ENCODE data around the gene RPL27A. TPM values are rescaled to one million over a fixed set of nuclear protein-coding genes. Genes with fewer than 3 reads are reported as not detected.

The RPL27A gene
- total RNA-seq, 2 donors from 2014 or later, result 320 to 1,209 TPM

DNA sequence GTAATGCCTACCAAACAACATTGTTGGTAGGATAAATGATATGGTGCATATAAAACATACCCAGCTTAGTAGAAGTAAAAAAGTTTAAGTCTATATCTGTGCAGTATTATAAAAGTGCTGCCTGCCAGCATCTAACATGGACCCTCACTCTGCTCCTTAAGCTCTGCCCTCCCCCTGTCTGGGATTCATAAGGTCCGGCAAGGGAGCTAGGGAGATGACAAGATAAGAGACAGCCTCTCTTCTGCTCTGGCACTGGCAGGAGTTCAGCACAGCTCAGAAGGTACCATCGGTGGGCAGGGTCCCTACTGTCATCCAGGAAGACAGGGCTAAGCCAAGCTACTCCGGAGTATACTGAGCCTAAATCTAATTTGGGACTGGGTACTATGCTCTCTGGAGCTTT lies 42.9 kb upstream of the RPL27A start:
- WGBS, 2 donors, result 77 to 79% methylated on average over 3 of the region's 3 CpGs
- ATAC-seq, result no peak
- no peaks in the 10 kb centered on the region for H3K9me3 ChIP-seq
- TF ChIP-seq, protein P1, sequence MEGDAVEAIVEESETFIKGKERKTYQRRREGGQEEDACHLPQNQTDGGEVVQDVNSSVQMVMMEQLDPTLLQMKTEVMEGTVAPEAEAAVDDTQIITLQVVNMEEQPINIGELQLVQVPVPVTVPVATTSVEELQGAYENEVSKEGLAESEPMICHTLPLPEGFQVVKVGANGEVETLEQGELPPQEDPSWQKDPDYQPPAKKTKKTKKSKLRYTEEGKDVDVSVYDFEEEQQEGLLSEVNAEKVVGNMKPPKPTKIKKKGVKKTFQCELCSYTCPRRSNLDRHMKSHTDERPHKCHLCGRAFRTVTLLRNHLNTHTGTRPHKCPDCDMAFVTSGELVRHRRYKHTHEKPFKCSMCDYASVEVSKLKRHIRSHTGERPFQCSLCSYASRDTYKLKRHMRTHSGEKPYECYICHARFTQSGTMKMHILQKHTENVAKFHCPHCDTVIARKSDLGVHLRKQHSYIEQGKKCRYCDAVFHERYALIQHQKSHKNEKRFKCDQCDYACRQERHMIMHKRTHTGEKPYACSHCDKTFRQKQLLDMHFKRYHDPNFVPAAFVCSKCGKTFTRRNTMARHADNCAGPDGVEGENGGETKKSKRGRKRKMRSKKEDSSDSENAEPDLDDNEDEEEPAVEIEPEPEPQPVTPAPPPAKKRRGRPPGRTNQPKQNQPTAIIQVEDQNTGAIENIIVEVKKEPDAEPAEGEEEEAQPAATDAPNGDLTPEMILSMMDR (IDR thresholded peaks at IDR 0.05), result no peak
- no peak for TF ChIP-seq POLR2A (IDR thresholded peaks at IDR 0.05)
- no peaks in the 10 kb centered on the region for H3K27me3 ChIP-seq
- intact Hi-C loops (cut with DNase I), result no loop called here
- DNase-seq, result no peak
- H3K36me3 ChIP-seq (replicated peaks in 1 of 2; ENCODE audit: insufficient read depth in 1 of 2, low read depth in 2 of 2), result peaks cover 0 to 5% of the 10 kb centered on the region in 2 donors
- no peaks in the 10 kb centered on the region for H3K4me1 ChIP-seq
- no peak overlapping the region for H3K27ac ChIP-seq
- H3K4me3 ChIP-seq, result no peak overlapping the region

DNA sequence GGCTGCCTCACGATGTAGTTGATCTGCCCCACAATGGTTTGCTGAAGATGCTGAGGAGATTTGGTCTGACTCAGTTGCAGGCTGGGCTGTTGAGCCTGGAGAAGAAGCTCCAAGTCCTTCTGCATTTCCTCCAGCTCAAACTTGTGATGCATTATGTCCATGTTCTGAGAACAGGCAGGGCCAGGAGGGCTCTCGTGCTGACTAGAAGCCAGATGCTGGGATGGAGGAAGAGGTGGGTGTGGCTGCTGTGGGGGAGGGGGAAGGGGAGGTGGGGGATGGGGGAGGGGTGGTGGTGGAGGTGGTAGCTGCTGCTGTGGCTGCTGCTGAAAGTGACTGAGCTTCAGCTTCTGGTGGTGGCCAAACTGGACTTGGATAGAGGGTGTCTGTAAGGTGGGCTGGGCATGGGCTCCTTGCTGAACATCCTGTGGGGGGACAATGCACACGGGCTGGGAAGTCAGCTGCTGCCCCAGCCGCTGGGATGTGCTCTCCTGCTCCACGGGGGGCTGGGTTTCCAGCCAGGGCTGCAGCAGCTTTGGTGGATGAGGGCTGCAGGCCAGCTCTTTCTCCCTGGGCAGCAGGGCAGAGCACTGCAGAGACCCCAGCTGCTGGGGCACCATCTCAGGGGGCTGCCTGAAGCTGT lies 42.2 kb upstream of the RPL27A start:
- DNase-seq, result no peak
- Histone ChIP-seq H3K36me3 (replicated peaks in 1 of 2; ENCODE audit: insufficient read depth in 1 of 2, low read depth in 2 of 2) (peaks cover 0 to 7% of the 10 kb centered on the region in 2 donors), H3K27ac (no peak overlapping the region), H3K4me3 (no peak overlapping the region), H3K9me3 (no peaks in the 10 kb centered on the region), H3K27me3 (no peaks in the 10 kb centered on the region), H3K4me1 (no peaks in the 10 kb centered on the region)
- TF ChIP-seq POLR2A (IDR thresholded peaks at IDR 0.05), result no peak
- TF ChIP-seq, protein P1 (IDR thresholded peaks at IDR 0.05), result no peak
- intact Hi-C loops (cut with DNase I), result no loop called here
- 60 to 80% methylated on average over 4 to 5 of the region's 5 CpGs for WGBS, 2 donors
- ATAC-seq, result no peak

DNA sequence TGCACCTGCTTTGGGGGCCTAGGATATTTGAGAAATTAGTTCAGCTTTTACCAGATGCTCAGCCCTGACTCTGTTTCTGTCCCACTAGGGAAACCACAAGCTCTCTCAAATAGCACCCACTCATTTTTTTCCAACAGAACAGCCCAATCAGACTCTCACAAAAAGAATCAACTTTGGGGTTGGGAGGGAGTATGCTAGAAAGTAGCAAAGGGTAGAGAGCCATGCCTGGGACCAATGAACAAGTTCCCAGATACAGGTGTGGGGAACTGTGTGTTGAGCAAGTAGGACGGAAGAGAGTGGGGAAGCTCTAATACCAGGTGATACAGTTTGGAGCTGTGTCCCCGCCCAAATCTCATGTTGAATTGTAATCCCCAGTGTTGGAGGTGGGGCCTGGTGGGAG lies 41.3 kb upstream of the RPL27A start:
- H3K9me3 ChIP-seq, result no peaks in the 10 kb centered on the region
- DNase-seq, result no peak
- no peak overlapping the region for H3K27ac ChIP-seq
- peaks cover 0 to 12% of the 10 kb centered on the region in 2 donors for H3K36me3 ChIP-seq (replicated peaks in 1 of 2; ENCODE audit: insufficient read depth in 1 of 2, low read depth in 2 of 2)
- 92 to 94% methylated on average over 2 of the region's 2 CpGs for WGBS, 2 donors
- TF ChIP-seq POLR2A (IDR thresholded peaks at IDR 0.05), result no peak
- TF ChIP-seq, protein P1 (IDR thresholded peaks at IDR 0.05), result no peak
- no peak for ATAC-seq
- intact Hi-C loops (cut with DNase I), result no loop called here
- no peaks in the 10 kb centered on the region for H3K27me3 ChIP-seq
- no peaks in the 10 kb centered on the region for H3K4me1 ChIP-seq
- H3K4me3 ChIP-seq, result no peak overlapping the region

DNA sequence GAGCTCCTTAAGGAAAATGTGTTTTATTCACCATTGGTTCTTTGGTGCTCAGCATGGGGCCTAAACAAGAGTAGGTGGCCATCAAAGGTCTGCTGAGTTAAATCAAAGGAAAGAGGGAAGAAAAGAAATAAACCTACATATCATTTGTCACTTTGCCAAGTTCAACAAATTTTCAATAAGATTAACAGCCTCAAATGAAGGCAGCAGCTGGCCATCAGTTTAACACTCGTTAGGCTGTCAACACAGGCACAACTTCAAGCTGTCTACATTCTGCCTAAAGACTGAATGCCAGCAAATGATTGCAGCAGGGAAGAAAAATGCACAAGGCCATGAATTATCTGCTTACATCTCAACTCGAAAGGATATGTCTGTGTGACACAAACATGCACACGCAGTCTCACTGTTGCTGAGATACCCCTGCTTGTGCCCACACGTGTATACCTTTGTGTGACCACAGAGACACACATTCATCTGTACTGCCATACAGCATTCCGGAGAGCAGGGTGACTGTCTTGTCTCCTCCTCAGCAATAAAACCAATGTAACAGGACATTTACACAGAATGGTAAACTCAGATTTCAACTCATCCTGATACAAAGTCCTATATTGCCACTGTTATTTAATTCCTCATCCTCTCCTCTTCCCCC lies 40.3 kb upstream of the RPL27A start:
- peaks cover 0 to 12% of the 10 kb centered on the region in 2 donors for H3K36me3 ChIP-seq (replicated peaks in 1 of 2; ENCODE audit: insufficient read depth in 1 of 2, low read depth in 2 of 2)
- TF ChIP-seq, protein P1 (IDR thresholded peaks at IDR 0.05), result no peak
- TF ChIP-seq POLR2A (IDR thresholded peaks at IDR 0.05), result no peak
- no peaks in the 10 kb centered on the region for H3K4me1 ChIP-seq
- 64 to 66% methylated on average over 5 of the region's 5 CpGs for whole genome bisulfite sequencing, 2 donors
- H3K27me3 ChIP-seq, result no peaks in the 10 kb centered on the region
- H3K4me3 ChIP-seq, result no peak overlapping the region
- DNase-seq (no peak), ATAC-seq (no peak)
- no peaks in the 10 kb centered on the region for H3K9me3 ChIP-seq
- H3K27ac ChIP-seq, result no peak overlapping the region
- intact Hi-C loops (cut with DNase I), result no loop called here

DNA sequence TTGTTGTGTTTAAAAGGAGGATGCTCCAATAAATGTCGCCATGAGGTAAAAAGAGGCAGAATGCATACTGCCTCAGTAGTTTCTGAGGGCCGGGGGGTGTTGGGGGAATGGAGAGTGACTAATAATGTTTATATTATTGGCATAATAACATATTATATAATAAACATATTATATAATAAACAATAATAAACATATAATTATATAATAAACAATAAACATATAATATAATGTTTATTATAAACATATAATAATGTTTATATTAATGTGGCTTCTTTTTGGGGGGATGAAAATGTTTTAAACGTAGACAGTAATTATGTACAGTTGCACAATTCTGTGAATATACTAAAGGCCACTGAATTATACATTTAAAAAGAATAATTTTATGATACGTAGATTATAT lies 35.7 kb upstream of the RPL27A start:
- no peak for DNase-seq
- peaks cover 0 to 13% of the 10 kb centered on the region in 2 donors for H3K36me3 ChIP-seq (replicated peaks in 1 of 2; ENCODE audit: insufficient read depth in 1 of 2, low read depth in 2 of 2)
- H3K27me3 ChIP-seq, result no peaks in the 10 kb centered on the region
- TF ChIP-seq, protein P1 (IDR thresholded peaks at IDR 0.05), result no peak
- no peak for TF ChIP-seq POLR2A (IDR thresholded peaks at IDR 0.05)
- intact Hi-C loops (cut with DNase I), result no loop called here
- 93 to 94% methylated on average over 4 of the region's 4 CpGs for WGBS, 2 donors
- no peaks in the 10 kb centered on the region for H3K4me1 ChIP-seq
- ATAC-seq, result no peak
- no peak overlapping the region for H3K4me3 ChIP-seq
- H3K9me3 ChIP-seq, result no peaks in the 10 kb centered on the region
- H3K27ac ChIP-seq, result no peak overlapping the region
